Pons (tissue), 1 donor: Measurements from ENCODE around the gene SYAP1.
"Not testable (repeated sequence)": the region's sequence is repeated elsewhere in the genome, so short reads cannot be mapped to it uniquely, and the experiment has no call there.

Source experiments
- DNase-seq: peaks from one replicate; pipeline ENCODE4 v3.0.0-alpha.2; 2016; ENCODE audit warnings: low spot score

The SYAP1 gene

GRCh38 chrX:16719334-16720084, at the start of gene SYAP1:
SYAP1 (plus strand) TSS chrX:16719612; CDS start chrX:16719725, 113 bp downstream.
- DNase-seq = peak; percentile 94

GRCh38 chrX:16671005-16671404, 48.4 kb upstream of the SYAP1 start:
- DNase-seq = peak; percentile 78

GRCh38 chrX:16678689-16679088, 40.7 kb upstream of the SYAP1 start:
- DNase-seq = no peak

GRCh38 chrX:16683007-16683664, 36.3 kb upstream of the SYAP1 start:
- no peak for DNase-seq

GRCh38 chrX:16687514-16687913, 31.9 kb upstream of the SYAP1 start:
- no peak for DNase-seq

- DNase-seq = peak; percentile 20
Measured at GRCh38 chrX:16695079-16695676, 24.2 kb upstream of the SYAP1 start.

GRCh38 chrX:16696956-16697355, 22.5 kb upstream of the SYAP1 start:
- DNase-seq = no peak

- DNase-seq = no peak
Measured at GRCh38 chrX:16699389-16699788, 20.0 kb upstream of the SYAP1 start.

- DNase-seq = no peak
Measured at GRCh38 chrX:16700734-16701133, 18.7 kb upstream of the SYAP1 start.

- DNase-seq = no peak
Measured at GRCh38 chrX:16702700-16703599, 16.5 kb upstream of the SYAP1 start.

- no peak for DNase-seq
Measured at GRCh38 chrX:16705370-16705769, 14.0 kb upstream of the SYAP1 start.

GRCh38 chrX:16708016-16708415, 11.4 kb upstream of the SYAP1 start:
- DNase-seq = no peak

GRCh38 chrX:16711219-16711811, 8.1 kb upstream of the SYAP1 start:
- DNase-seq = no peak

GRCh38 chrX:16711893-16712547, 7.4 kb upstream of the SYAP1 start:
- no peak for DNase-seq

GRCh38 chrX:16712548-16713155, 6.8 kb upstream of the SYAP1 start, which contains the start of gene CTPS2:
CTPS2 (minus strand) TSS chrX:16712669; CDS start chrX:16702902, 9,767 bp downstream.
- no peak for DNase-seq

- no peak for DNase-seq
Measured at GRCh38 chrX:16714504-16714903, 4.9 kb upstream of the SYAP1 start.

GRCh38 chrX:16715638-16716037, 3.8 kb upstream of the SYAP1 start:
- DNase-seq = not testable (repeated sequence)

GRCh38 chrX:16716451-16716850, 3.0 kb upstream of the SYAP1 start:
- DNase-seq = not testable (repeated sequence)

GRCh38 chrX:16718824-16719333, 533 bp upstream of the SYAP1 start:
- DNase-seq = no peak

GRCh38 chrX:16722481-16722880, 3.1 kb downstream of the SYAP1 start:
- no peak for DNase-seq
